AML-193 (cell line): ENCODE results near the gene HAO1.
"Not testable (repeated sequence)": the region's sequence is repeated elsewhere in the genome, so short reads cannot be mapped to it uniquely, and the experiment has no call there.

Experiments used
- DNase-seq, 2 experiments: peaks; one replicate each; lab custom pipeline; 2025; lab: John Stamatoyannopoulos, UW

Gene HAO1

DNA sequence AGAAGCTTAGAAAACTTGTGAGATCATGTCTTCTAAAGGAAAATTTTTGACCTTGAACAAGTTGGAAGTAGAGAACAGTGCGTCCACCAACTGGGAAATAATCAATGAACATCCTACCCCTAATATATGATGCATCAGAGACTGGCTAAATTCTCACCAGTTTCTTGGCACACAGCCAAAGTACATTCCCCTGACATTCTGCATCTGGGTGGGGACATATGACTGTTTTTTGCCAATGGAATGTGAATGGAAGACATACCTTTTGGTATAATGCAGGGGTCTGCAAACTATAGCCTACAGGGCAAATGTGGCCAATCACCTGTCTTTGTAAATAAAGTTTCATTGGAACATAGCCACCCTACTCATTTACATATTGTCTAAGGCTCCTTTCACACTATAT is 84.7 kb downstream of the HAO1 start:
- DNase-seq: no peak

GRCh38 chr20:7853493-7853892 is 86.8 kb downstream of the HAO1 start:
- DNase-seq: no peak

GRCh38 chr20:7850775-7851490 is 89.3 kb downstream of the HAO1 start:
- DNase-seq: no peak

- no peak for DNase-seq
Measured at GRCh38 chr20:7849675-7850074, 90.6 kb downstream of the HAO1 start.

DNA sequence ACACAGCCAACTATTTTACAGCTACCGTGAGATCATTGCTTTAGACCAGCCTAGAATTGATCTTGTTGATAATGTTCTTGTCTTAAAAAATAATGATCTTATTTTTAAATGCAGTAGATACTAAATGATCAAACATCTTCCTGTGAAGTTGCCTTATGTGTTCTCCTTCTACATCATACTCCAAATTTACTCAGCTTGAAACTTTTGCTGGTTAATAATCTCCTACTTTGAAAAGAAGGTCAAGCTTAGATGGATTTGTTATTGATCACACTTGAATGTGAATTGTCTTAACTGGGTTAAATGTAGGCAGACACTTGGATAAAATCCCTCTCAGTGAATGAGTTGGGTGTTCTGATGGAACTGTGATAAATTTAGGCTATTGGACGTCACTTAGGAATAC is 91.9 kb downstream of the HAO1 start:
- no peak for DNase-seq

GRCh38 chr20:7843613-7844012 is 96.6 kb downstream of the HAO1 start:
- DNase-seq: no peak

DNA sequence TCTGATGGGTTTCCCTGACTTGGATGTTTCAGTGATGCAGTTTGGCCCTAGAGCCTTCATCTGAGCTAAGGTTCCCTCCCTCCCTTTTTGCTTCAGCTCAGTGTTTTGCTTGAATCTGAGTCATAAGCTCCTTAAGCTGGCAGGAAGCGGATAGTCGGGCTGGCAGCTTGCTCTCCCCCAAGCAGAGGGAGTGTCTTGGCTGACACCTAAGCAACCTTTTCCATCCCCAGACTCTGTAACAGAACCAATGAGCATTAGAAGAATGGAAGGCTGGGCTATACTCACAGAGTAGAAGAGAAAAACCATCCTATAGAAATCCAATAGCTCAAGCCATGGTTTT is 98.3 kb downstream of the HAO1 start:
- no peak for DNase-seq

GRCh38 chr20:7841291-7841970 is 98.8 kb downstream of the HAO1 start:
- no peak for DNase-seq

- no peak for DNase-seq
Measured at GRCh38 chr20:7836076-7836475, 104.2 kb downstream of the HAO1 start.

- not testable (repeated sequence) for DNase-seq
Measured at GRCh38 chr20:7834441-7834840, 105.8 kb downstream of the HAO1 start.
